GM19324 (cell line): ENCODE data around the gene SLC26A2.
"Not testable (repeated sequence)": the region's sequence is repeated elsewhere in the genome, so short reads cannot be mapped to it uniquely, and the experiment has no call there.

Source experiments
- ATAC-seq: cut with Tn5 transposase; IDR thresholded peaks from one replicate; pipeline ENCODE4 v1.9.1; 2021; ENCODE audit warnings: mild to moderate bottlenecking, moderate library complexity; ENCODE audit not compliant: unreplicated experiment, low FRiP score

SLC26A2 gene

GRCh38 chr5:150028047-150028446 is 67.5 kb downstream of the SLC26A2 start:
- ATAC-seq: not testable (repeated sequence)

DNA sequence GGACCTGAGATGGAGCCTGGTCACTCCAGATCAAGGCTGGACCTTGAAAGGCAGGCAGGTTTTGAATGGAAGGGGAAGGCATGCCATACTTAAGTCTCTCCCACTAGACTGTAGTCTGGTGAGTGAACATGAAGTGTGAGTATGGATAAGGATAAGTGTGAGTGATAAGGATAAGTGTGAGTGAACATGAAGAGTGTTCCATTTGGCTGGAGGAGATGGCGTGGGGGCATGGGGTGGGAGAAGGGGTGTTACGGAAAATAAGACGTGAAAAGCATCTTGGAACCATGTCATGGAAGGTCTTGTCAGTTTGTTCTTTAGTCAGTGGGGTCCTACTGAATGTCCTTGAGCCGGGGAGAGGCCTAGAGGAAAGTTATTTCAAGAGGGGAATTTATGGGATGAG is 72.8 kb downstream of the SLC26A2 start:
- no peak for ATAC-seq

DNA sequence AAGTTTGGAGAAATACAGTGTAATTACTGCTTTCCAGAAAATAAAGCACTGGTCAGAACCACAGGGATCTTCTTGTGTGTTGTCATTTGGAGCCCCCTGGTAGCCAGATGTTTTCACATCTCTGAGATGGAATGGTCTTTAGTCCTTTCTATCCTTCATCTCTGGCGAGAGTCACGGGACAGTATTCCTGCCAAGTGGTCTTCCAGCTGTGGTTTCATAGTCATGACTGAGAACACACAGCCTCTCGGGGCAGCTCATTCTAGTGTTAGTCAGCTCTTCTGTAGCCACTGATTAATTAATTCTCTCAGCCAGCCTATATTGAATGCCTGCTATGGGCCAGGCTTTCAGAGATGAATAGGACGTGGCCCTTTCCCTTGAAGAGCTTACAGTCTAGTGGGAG is 74.1 kb downstream of the SLC26A2 start:
- ATAC-seq: no peak

- peak; percentile 72 for ATAC-seq
These were observed 74.8 kb downstream of the SLC26A2 start for GRCh38 chr5:150035139-150035895.

GRCh38 chr5:150036513-150036912 is 76.0 kb downstream of the SLC26A2 start:
- no peak for ATAC-seq
